Fibroblast of pulmonary artery (primary cell): ENCODE results near the gene CCDC88C.
"Not testable (repeated sequence)": the region's sequence is repeated elsewhere in the genome, so short reads cannot be mapped to it uniquely, and the experiment has no call there.

Source experiments
- DNase-seq: peaks from one replicate; pipeline ENCODE4 v3.0.0-alpha.2; 2010; ENCODE audit warnings: low read depth
- H3K4me3 ChIP-seq: replicated peaks from 2 replicates; pipeline ENCODE4 v1.5.1; 2011; ENCODE audit warnings: low read depth, mild to moderate bottlenecking, control low read depth, low read length, moderate library complexity
- CTCF ChIP-seq: IDR thresholded peaks from 2 replicates; pipeline ENCODE4 v1.5.1; 2011; ENCODE audit warnings: mild to moderate bottlenecking, control low read depth, low read length, inconsistent platforms; ENCODE audit errors: missing control alignments

CCDC88C gene

DNA sequence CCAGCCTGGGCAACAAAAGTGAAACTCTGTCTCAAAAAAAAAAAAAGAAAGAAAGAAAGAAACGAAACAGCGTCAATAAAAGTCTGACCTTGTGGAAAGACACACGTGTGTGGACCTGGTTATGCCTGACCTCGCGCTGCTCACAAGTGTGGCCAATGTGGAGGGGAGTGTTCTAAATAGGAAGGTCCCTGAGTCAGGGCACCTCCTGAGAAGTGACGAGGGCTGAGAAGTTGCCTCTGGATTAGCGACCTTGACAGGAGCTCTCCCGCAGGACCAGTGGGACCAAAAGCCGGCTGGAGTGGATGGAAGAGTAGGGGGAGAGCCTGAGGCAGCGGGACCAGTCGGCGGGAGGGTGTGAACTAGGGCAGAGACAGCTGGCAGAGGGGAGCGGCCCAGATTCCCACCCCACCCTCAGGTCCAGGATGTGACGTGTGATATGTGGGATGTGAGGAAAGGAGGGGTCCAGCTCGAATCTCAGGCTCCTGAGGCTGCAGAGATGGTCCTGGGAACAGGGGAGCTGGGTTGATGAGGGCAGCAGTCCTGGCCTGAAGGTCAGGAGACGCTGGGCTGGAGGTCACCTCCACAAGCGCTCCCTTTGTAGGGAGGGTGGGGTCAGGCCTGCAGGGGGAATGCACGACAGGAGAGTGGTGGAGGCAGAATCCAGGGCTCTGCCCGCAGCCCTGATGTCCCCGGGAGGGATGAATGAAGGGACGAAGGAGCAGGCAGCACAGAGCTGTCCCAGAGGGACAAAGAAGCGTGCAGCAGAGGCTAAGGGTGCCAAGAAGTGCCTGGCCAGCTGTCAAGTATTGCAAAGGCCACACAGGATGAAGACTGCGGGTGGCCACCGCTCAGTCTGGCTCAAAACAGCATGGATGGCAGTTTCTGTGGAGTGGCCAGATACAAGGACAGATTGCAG is 148.3 kb downstream of the CCDC88C start:
- H3K4me3 ChIP-seq, result no peak overlapping the region
- TF ChIP-seq CTCF, result no peak
- DNase-seq, result peak; percentile 20

- no peak for DNase-seq
- TF ChIP-seq CTCF, result no peak
- H3K4me3 ChIP-seq, result no peak overlapping the region
These were observed 149.6 kb downstream of the CCDC88C start for GRCh38 chr14:91267965-91268437.

DNA sequence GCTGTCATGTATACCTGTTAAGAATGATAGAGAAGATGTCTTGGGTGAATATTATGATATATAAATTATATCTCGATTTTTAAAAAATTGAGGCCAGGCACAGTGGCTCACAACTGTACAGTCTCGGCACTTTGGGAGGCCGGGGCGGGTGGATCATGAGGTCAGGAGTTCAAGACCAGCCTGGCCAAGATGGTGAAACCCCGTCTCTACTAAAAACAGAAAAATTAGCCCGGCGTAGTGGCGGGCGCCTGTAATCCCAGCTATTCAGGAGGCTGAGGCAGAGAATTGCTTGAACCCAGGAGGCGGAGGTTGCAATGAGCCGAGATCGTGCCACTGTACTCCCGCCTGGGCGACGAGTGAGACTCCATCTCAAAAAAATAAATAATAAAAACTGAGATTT is 151.3 kb downstream of the CCDC88C start:
- not testable (repeated sequence) for H3K4me3 ChIP-seq, DNase-seq

DNA sequence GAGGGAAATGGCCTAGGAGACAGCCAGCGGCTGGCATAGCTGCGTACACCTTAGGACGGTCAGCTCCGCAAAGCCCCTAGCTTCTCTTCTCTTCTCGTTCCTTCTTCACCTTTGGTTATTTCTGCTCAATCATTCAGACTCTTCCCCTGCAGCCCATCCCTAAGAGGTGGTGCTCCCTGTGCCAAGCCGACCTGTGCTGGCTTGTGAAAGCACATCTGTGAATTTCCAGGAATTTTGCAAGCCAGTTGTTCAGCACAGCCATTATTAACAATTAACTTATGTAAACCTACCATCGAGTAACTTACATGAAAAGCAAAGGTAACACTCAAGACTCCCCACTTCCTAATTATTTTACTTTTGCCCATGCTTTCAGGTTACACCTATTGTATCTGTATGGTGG is 152.2 kb downstream of the CCDC88C start:
- DNase-seq, result no peak
- TF ChIP-seq CTCF, result no peak

GRCh38 chr14:91264151-91265150 is 153.2 kb downstream of the CCDC88C start:
- H3K4me3 ChIP-seq, result peak overlapping the region; percentile 21
- no peak for DNase-seq
- no peak for TF ChIP-seq CTCF

More for the DNA sequence above, 152.2 kb downstream of the CCDC88C start:
- no peak overlapping the region for H3K4me3 ChIP-seq

DNA sequence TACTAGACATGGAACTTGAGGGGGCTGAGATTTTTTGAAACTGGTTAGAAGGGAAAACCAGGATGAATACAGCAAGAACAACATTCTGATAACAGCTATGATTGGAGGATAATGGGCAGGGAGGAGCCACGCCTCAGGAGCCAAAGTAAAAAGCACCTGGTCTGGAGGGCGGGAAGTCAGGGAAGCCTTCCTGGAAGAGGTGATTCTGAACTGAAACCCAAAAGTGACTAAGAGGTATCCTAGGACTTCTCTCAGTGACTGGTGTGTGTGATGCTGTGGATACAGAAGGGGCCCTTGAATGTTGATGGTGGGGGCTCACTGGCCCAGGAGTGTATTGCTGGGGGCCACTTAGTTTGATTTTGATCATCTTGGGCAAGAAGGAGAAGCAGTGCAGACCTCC is 154.3 kb downstream of the CCDC88C start:
- DNase-seq, result no peak

More for the DNA sequence above, 154.3 kb downstream of the CCDC88C start:
- no peak overlapping the region for H3K4me3 ChIP-seq
- TF ChIP-seq CTCF, result no peak
